H4 (cell line): Measurements from ENCODE around the gene SERP2. TPM values are rescaled to one million over a fixed set of nuclear protein-coding genes. Genes with fewer than 3 reads are reported as not detected.

ENCODE experiments used
- DNase-seq: peaks from one replicate; pipeline ENCODE4 v3.0.0-alpha.2; 2015; ENCODE audit warnings: low spot score
- total RNA-seq: library from RNA; depleted of rRNA; stranded (reverse); fragments of >200 nt; shearing (Covaris generic); gene quantifications from 2 replicates; pipeline ENCODE4 v1.2.3, GENCODE V29; 2014

The SERP2 gene
- total RNA-seq, 1 experiment from 2014 or later, result not detected

DNA sequence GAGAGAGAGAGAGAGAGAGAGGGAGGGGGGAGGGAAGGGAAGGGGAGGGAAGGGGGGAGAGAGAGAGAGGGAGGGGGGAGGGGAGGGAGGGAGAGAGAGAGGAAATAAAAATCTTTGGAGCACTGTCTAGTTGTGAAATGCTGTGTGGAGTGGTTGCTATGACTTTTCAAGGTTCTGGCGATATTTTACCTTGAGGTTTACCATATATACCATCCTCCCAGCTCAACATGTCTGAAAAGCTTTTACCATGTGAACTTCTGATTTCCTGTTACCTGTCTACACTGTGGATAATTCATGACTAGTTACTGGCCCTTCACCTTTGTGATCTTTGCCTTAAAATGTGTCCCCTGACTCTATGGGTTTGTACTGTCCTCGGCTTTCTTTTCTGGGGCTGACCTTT is 38.2 kb downstream of the SERP2 start:
- DNase-seq, result no peak

DNA sequence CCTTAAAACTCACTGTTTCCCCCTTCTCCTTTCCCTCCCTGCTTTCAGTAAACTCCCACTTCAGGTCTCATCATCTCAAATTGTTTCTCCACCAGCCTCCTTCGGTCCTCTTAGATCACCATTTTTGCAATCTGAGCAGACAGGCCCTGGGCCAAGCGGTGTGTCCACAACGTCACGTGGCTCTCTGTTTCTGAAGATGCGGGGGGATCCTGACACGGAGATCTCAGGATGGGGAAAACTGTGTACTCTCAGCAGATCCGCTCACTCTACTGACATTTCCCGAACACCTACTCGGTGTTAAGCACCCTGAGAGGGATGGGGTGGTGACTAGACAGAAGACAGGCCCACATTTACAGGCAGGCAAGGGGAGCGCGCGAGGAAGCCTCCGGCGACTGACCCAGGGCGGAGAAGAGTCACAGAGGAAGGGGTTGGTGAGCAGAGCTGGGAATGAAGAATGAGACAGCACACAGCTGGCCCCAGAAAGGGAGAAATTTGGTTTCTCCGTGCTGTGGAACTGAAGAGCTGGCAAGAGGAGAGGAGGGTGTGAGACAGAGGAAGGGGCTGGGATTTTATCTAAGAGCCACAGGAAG is 38.8 kb downstream of the SERP2 start:
- no peak for DNase-seq

DNA sequence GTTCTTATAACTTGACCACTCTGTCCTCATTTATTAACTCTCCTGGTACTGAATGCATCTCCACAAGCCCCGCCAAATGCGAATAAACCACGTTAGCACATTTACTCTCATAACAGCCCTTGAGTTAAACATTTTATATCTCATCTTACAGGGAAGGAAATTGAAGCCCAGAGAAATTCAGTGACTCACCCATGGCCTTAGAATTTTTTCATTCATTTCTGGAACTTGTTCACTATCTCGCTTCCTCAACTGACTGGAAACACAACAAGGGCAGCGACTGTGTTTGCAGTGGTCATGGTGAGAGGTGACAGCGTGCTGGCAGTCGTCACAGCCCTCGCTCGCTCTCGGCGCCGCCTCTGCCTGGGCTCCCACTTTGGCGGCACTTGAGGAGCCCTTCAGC is 39.5 kb downstream of the SERP2 start:
- no peak for DNase-seq

DNA sequence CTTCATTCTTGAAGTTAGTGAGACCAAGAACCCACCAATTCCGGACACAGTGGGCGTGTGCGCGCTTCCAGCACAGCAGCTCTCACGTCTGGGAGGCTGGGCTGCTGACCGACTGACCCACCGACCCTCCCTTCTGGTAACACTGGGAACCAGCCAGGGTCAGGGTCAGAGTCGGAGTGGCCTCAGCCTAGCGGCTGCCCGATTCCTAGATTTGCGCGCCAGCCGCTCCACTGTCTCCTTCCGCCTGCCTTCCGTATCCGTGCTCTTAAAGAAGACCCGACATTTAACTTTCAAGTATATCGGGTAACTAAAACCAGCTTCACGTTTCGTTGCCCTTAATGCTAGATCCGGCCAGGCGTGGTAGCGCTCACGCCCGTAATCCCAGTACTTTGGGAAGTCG is 41.1 kb downstream of the SERP2 start:
- no peak for DNase-seq

DNA sequence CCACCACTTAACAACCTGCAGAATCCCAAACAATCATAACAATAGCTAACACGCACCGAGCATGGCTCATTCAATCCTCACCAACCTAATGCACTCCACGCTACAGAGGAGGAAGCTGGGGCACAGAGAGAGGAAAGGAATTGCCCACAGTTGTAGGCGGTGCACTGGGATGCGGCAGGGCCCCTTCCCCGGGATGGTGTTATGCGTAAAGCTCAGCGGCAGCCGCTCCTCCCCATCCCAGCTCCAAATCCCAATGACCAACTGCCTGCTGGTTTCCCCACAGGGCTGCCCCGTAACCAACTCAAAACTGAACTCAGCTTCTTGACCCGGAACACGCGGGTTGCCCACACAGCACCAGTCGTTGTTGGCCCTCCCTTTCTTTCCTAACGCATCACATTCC is 42.2 kb downstream of the SERP2 start:
- DNase-seq, result no peak

DNA sequence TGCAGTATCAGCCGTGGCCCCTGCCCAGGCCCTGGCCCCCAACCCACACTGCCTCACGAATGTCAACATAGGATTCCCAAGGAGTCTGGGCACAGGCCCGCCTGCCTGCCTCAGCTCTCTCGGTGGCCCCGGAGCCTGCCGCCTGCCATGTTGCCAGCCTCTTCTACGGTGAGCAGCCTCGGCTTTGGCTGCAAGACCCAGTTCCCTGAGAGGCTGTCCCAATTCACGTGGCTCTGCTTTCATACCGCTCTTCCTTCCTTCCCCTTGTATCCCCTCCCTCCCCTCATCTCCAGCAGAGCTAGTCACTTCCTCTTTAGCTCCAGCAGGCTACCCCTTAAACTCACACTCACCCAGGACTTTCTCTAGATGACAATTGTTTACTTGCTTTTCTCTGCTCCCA is 42.7 kb downstream of the SERP2 start:
- no peak for DNase-seq

DNA sequence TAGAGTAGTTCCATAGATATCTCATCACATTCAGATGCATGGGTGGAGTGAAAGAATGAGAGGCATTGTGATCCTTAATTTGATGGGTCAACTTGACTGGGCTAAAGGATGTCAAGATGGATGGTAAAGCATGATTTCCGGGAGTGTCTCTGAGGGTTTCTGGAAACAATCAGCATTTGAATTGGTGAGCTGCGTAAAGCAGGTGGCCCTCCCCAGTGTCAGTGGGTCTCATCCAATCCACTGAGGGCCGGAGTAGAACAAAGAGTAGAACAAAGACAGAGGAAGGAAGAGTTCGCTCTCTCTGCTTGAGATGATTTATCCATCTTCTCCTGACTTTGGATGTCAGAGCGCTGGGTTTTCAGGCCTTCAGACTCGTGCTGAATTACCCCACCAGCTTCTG is 43.1 kb downstream of the SERP2 start:
- no peak for DNase-seq

DNA sequence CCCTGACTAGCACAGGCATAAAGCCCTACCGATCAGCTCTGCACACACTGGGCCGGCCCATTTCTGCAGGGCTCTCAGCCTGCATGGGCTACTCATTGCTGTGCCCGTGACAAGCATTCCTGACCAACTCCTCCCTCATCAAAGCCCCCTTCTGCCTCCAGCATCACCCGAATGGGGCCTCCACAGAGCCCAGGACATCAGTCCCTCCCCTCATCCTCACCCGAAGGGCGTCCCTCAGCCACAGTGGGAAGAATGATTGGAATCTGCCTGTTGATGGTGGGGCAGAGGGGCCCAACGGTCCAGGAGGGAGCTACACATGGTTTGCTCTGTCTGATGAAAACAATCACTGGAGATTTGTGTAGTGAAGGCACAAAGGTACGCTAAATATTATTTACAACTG is 43.8 kb downstream of the SERP2 start:
- DNase-seq, result no peak

DNA sequence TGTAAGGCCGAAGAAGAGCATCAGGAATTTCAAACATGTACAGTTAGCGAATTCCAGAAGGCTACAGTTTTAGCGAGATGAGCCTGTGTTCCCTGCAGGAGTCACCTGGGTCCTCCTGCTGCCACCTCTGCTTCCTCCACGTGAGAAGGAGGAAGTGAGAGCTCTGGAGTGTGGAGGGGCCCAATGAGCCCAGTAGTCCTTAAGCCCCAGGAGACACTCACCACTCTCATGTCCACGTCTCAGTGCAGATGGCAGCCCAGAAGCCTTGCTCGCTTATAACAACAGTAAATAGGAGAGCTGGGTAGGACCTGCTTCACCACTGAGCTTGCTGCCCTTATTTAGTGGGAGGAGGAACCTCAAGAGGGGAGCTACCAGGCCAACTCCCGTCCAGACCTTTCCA is 44.3 kb downstream of the SERP2 start:
- no peak for DNase-seq

DNA sequence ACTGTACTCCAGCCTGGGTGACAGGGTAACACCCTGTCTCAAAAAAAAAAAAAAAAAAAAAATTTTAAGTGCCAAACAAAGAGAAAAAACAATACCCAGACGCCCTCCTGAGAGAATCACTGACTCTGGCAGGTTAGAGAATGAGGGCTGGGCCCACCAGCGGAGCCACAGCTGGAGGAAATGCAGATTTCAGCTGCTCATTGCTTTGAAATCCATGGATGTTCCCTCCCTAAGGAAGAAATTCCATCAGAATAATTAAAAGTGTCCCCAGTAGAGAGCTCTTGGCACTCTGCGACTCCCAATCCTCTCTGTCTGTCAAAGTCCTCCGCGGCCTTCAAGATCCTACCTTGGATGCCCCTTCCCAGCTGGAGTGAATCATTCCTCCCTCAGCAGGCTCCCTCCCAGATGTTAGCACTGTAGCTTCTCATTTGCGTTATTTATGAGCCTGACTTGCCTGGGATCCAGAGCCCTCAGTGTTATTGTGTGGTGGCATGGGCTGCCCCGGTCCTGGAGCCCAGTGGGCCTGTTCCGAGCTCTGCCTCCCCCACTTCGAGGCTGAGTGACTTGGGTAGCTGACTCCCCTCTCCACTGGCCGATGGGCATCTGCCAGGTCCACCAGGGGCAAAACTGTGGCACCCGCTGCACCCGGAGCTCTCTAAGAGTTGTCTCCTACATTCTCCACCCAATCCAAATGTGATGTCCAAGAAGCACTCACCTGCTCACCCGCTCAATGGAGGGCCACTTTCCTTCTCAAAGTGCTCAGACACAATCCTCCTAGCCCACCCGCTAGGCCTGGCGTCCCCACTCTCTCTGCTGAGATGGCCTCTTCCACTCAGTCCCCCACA is 47.0 kb downstream of the SERP2 start:
- no peak for DNase-seq

DNA sequence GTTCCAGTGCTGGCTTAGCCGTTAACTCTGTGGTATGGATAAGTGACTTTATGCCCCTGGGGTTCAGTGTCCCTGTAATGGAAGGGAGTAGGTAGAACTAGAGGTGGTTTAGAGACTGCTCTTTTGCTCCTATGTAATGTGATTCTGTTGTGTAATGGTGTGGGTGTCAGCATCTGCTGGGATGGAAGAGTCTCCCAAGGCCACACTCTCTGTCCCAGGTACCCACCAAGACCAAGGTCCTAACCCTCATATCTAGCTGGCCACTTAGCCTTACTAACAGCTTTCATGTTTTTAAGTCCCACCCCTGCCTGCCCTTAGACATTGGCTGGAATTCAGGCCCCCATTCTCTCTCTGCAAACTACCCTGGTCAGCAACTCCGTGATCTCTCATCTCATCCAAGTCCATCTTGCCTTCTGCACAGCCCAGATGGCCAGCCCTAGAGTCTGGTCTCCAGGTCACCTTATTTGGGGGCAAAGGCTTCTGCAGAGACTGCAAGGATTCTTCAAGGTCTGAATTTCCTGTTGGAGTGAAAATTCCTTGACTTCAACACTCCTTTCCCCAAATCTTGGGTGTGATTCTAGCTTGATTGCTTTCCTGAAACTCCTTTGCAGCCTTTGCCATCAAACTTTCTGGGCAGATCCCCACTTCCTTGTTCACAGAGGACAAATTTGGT is 48.4 kb downstream of the SERP2 start:
- DNase-seq, result no peak

DNA sequence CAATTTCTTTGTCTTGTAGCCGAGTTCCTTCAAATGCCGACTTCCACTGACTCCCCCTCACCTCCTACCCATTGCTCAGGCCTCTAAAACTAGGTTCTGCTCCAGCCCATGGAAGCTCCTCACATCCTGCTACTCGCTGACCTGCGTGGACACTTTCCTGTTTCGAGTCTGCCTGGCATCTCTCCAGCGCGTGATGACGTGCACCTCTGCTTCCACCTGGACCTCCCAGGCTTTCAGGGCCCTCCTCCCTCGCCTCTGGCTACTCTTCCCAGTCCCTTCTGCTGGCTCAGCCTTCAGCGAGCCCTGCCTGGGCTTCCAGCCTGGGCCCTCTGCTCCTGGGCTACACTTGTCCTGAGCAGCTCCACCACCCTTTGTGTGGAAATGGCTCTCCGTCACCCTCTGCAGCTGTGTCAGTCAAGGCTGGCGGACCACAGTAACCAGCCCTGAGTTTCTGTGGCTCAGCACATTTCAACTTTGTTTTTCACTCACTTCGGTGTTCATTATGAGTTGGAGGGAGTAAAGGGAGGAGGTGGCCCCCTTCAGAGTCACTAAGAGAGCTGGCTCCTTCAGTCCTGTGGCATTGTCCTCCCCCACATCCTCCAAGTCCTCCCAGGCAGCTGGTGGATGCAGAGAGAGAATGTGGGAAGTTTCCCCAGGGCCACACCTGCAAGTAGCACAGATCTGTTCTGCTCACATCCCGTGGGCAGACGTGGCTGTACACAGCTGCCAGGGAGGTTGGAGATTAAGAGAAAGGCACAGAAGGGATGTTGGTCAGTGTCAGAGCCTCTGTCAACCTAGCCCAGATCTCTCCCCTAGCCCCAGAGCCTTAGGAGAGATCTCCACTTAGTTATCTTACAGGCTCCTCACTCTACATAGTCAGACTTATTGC is 49.4 kb downstream of the SERP2 start:
- no peak for DNase-seq

DNA sequence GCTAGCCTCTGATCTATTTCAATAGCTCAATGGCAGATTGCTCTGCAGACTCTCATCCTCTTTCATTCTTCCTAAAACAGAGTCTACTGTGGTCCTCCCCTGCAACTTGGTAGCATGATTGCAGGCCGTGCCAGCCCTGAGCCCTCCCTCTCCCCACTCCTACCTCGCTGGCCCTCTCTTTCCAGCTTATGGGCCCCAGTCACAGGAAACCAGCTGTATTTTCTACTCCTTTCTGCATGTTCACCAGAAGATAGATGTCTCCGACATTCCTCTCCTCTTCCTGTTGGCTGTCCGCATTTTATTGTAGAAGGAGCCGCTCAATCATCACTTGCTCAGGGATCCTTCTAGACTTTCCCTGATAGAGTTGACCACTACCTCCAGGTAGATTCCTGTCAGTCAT is 50.2 kb downstream of the SERP2 start:
- no peak for DNase-seq

DNA sequence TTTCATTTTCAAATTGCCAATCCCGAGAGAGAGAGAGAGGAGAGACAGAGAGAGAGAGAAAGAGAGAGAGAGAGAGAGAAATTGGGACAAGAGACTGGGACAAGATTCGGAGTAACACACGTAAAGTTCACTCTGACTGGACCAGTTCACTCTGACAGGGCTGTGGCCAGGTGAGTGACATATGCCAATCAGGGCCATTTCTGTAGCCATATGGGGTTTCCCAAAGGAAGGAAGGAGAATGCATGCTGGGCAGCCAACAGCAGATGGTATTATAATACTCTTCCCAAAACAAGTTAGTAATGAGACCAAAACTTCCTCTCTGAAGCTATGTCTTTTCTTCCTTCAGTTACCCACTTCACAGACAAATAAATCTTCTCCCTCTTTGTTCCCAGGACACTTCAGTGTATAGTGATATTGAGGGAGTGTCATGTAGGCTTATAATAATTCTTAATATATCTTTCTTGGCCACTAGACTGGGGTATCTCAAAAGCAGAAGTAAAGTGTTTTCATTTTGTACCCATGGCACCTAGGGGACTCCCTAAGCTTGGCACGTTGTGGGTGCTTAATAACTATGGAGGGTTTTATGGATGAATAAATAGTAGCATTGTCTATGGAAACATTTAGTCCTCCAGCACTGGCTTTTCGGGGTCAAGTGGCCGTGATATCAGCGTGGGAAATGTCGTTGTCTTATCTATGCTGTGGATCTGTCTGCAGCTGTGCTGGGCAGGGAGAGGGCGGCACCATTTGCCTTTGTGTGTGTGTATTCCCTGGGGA is 51.6 kb downstream of the SERP2 start:
- no peak for DNase-seq

DNA sequence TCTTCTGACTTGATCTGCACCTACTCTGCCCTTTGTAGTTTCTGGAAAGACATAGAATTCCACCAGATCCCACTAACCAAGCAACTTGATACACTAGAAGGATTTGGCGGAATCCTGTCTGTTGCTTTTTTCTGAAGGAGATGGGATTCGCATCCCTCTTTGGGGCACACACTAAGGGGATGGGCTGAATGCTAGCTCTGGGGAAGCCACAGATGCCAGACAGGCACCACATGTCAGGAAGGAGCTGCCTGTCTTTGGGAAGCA is 52.1 kb downstream of the SERP2 start:
- DNase-seq, result no peak

DNA sequence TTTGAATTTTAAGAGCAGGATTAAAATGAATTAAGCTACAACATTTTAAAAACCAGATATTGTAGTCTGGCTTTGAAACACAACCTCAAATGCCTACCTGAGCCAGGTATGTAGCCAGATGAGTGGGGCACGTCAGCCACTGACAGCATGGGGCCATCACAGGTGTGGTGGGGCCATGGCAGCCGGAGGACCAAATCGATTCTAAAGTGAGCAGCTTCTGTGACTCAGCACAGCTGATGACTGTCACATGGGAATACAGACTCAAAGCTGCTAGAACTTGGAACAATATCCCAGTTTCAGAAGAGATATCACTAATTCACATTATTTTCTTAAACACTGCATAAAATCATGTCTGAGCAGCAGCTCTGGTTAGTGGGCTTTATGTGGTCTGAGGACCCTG is 52.8 kb downstream of the SERP2 start:
- no peak for DNase-seq

DNA sequence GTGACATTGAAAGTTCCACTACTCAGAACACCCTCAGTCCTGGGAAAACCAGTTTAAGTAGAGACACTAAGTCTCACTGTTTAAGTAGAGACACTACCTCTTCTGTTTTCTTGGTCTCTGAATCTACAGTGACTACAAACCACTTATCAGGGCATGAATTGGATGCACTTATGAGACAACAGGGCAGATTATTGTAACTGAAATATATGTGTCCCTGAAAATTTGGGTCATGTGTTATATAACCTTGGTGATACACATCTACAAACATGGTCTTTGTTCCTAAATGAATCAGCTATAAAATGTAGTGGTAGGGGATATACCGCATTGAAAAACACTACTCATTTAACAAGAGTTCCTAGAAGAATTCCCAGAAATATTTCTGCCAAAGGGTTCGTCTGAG is 55.7 kb downstream of the SERP2 start:
- no peak for DNase-seq

DNA sequence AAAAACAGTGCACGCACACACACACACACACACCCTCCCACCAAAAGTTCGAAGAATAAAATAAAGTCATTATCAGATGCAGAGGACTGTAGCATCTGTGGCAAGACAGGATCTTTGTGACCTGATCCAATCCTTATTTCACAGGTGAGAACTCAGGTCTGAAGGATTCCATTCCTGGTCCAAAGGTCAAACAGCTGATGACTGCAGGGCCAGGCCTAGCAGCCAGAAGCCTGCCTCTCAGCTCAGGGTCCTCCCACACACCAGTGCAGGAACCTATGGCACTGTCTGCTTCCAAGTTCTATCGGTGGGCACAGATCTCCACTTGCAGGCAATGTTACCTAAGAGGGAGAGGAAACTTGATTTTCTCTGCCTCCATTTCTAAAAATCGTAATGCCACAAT is 57.5 kb downstream of the SERP2 start:
- DNase-seq, result no peak

DNA sequence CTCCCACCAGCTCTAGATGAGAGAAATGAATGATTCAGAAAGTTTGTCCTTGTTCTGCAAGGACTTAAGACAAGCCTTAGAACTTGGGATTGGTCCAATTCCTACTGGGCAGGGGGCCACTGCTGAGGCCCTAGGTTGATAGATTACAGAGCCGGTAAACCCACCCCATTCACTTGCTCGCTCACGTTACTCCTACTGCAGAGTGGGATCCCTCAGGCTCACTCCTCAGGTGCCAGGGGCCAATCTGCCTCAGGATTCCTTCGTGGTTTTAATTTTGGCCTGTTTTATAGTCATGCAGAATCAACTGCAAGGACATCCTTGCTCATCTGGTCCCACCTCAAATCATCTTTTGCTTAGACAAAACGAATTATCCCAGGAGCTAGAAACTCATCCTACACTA is 59.0 kb downstream of the SERP2 start:
- DNase-seq, result no peak

DNA sequence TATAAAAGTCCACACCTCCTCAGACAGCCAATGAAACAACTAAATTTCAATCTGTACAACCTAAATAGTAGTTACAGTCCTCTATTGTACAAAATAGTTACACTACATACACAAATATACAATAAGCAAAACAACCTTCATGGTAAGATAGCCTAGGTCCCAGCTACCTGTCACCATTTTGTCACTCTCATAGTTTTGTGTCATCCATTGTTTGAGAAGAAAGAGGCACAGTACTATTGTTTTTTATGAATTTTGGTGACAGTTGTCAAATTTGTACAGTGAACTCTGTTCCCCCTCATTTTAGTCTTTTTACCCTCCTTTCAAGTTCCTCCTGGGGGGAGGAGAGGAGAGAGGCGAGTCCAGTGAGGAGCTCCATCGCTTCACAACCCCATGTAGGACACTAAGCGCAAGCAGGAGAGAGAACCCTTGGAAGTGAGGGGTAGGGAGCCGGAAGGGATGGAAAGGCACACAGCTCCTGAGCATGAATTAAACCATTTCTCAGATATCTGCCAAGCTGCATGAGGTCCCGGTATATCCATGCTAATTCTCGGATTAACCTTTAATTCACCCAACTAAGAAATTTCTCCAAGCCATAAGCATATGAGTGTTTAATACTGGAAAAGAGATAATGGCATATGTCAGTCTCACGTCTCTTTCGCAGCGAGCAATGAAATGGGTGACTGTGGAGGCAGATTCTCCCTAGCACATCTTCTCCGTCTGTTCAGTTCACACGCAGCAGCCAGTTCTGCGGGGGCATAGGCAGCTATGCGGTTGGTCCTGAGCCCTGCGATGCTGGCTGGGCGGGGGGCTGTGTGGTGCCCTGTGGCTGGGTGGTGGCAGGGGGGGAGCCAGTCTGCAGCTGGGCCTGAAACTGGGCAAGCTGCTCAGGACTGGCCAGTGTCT is 60.5 kb downstream of the SERP2 start:
- DNase-seq, result no peak

DNA sequence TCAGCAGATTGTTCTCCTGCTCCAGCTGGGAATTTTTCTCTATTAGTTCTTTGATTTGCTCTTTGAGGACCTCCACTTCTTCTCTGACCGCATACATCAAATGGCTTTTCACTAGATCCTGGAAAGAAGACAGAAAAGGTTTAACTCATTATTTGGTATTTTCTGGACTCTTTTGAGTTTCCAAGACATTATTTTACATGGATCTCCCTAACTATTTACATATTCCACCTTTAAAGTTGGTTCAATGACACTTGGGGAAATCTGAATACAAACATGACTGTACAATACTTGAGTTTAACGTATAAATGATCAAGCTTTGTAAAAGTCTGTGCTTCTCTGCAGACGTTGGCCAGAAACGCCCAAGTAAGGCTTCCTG is 61.1 kb downstream of the SERP2 start:
- no peak for DNase-seq
